ENCODE data around the gene EIF4ENIF1.

The EIF4ENIF1 gene

GRCh38 chr22:31504282-31504681 is 14.6 kb upstream of the EIF4ENIF1 start:
- no peak for TF ChIP-seq CTCF (IDR thresholded peaks at IDR 0.05; ENCODE audit: low read depth, low read length)
- H3K27me3 ChIP-seq = no peaks in the 10 kb centered on the region
- H3K9me3 ChIP-seq = no peaks in the 10 kb centered on the region
- H3K4me3 ChIP-seq (ENCODE audit: low read depth, low read length) = no peak overlapping the region
- peaks cover 3% of the 10 kb centered on the region; the same call in 1 of the 2 replicates for H3K36me3 ChIP-seq
- H3K4me1 ChIP-seq = no peaks in the 10 kb centered on the region
- DNase-seq = no peak

- H3K4me1 ChIP-seq = no peaks in the 10 kb centered on the region
- H3K4me3 ChIP-seq (ENCODE audit: low read depth, low read length) = no peak overlapping the region
- H3K36me3 ChIP-seq = no peaks in the 10 kb centered on the region
- H3K9me3 ChIP-seq = no peaks in the 10 kb centered on the region
- DNase-seq = no peak
- no peak for TF ChIP-seq CTCF (IDR thresholded peaks at IDR 0.05; ENCODE audit: low read depth, low read length)
- no peaks in the 10 kb centered on the region for H3K27me3 ChIP-seq
These were observed 13.7 kb upstream of the EIF4ENIF1 start for GRCh38 chr22:31503211-31503964.

GRCh38 chr22:31501738-31502137 is 12.1 kb upstream of the EIF4ENIF1 start:
- no peaks in the 10 kb centered on the region for H3K4me1 ChIP-seq
- no peaks in the 10 kb centered on the region for H3K36me3 ChIP-seq
- no peaks in the 10 kb centered on the region for H3K27me3 ChIP-seq
- DNase-seq = no peak
- no peak for TF ChIP-seq CTCF (IDR thresholded peaks at IDR 0.05; ENCODE audit: low read depth, low read length)
- no peak overlapping the region for H3K4me3 ChIP-seq (ENCODE audit: low read depth, low read length)
- no peaks in the 10 kb centered on the region for H3K9me3 ChIP-seq

GRCh38 chr22:31497148-31497938 is 7.7 kb upstream of the EIF4ENIF1 start:
- no peaks in the 10 kb centered on the region for H3K36me3 ChIP-seq
- H3K4me1 ChIP-seq = no peaks in the 10 kb centered on the region
- H3K27me3 ChIP-seq = no peaks in the 10 kb centered on the region
- peak overlapping the region; percentile 94 for H3K4me3 ChIP-seq (ENCODE audit: low read depth, low read length)
- DNase-seq = no peak
- H3K9me3 ChIP-seq = no peaks in the 10 kb centered on the region
- TF ChIP-seq CTCF (IDR thresholded peaks at IDR 0.05; ENCODE audit: low read depth, low read length) = no peak

- no peak for TF ChIP-seq CTCF (IDR thresholded peaks at IDR 0.05; ENCODE audit: low read depth, low read length)
- peak; percentile 15 for DNase-seq
- H3K27me3 ChIP-seq = no peaks in the 10 kb centered on the region
These were observed 7.1 kb upstream of the EIF4ENIF1 start for GRCh38 chr22:31496735-31497146.

More at GRCh38 chr22:31496735-31497146, 7.1 kb upstream of the EIF4ENIF1 start:
- no peaks in the 10 kb centered on the region for H3K36me3 ChIP-seq
- peak overlapping the region; percentile 94 for H3K4me3 ChIP-seq (ENCODE audit: low read depth, low read length)
- no peaks in the 10 kb centered on the region for H3K4me1 ChIP-seq
- no peaks in the 10 kb centered on the region for H3K9me3 ChIP-seq
